Mucosa of descending colon (tissue), 3 donors: ENCODE measurements around the gene INTS1. TPM values are rescaled to one million over a fixed set of nuclear protein-coding genes. Genes with fewer than 3 reads are reported as not detected.
A peak's percentile ranks its signal among the peaks of the same experiment; 100 is the strongest.

Experiments
- ATAC-seq: fragments of 200-7000 bp; cut with Tn5 transposase; one replicate; pipeline ENCODE4 v1.9.1; 2020; ENCODE audit warnings: mild to moderate bottlenecking, moderate library complexity
- DNase-seq, 3 donors: peaks; one replicate each; pipeline ENCODE4 v3.0.0-alpha.2; 2020
- H3K36me3 ChIP-seq: fragments of 200-600 bp; one replicate; pipeline ENCODE4 v1.8.0; 2021; ENCODE audit warnings: low read depth, mild to moderate bottlenecking
- H3K4me1 ChIP-seq: fragments of 200-600 bp; one replicate; pipeline ENCODE4 v1.8.0; 2021; ENCODE audit warnings: low read depth, mild to moderate bottlenecking
- H3K4me3 ChIP-seq: fragments of 200-600 bp; one replicate; pipeline ENCODE4 v1.8.0; 2021; ENCODE audit warnings: mild to moderate bottlenecking
- H3K9me3 ChIP-seq: fragments of 200-600 bp; one replicate; pipeline ENCODE4 v1.8.0; 2021; ENCODE audit warnings: mild to moderate bottlenecking
- CTCF ChIP-seq: fragments of 200-600 bp; IDR thresholded peaks from one replicate; pipeline ENCODE4 v1.8.0; 2022; ENCODE audit warnings: antibody characterized with exemption, mild to moderate bottlenecking
- intact Hi-C, 2 donors: fragments of 100-400 bp; cut with DNase I in 1 of 2; cut with micrococcal nuclease in 1 of 2; formaldehyde crosslinking; loops; one replicate each; pipeline versions ENCODE4 v1.11.0 to v1.11.1; 2022; cut with DNase I, micrococcal nuclease
- total RNA-seq, 3 donors: library from RNA; stranded (reverse); fragmentation: NEBNext Ultra II Directional in 2 of 3; extraction: Animal tissue kit (Norgen Biotek cat#: 25700) in 2 of 3; gene quantifications; one replicate each; pipeline versions ENCODE4 v1.2.1 to v1.2.4, GENCODE V29; 2021 to 2023
- donor health status: DM: no; HTN: no; CAD: no; lungs with moderate emphysema.
- donor health status: DM: no; HTN: no; CAD: no.
- donor health status: DM: no; HTN: yes; CAD: no.

Gene INTS1
- total RNA-seq, 3 donors from 2014 or later: 79.6 to 94.3 (median 88.0) TPM

GRCh38 chr7:1421946-1422345 is 82.2 kb downstream of the INTS1 start:
- Histone ChIP-seq H3K4me3 (no peak overlapping the region), H3K36me3 (no peaks in the 10 kb centered on the region), H3K4me1 (no peaks in the 10 kb centered on the region), H3K9me3 (no peaks in the 10 kb centered on the region)
- ATAC-seq: no peak
- intact Hi-C loops: no loop called here
- DNase-seq: no peak
- no peak for TF ChIP-seq CTCF

GRCh38 chr7:1421020-1421790 is 83.0 kb downstream of the INTS1 start:
- no peak for ATAC-seq
- H3K4me3 ChIP-seq: no peak overlapping the region
- intact Hi-C loops: no loop called here

More at GRCh38 chr7:1421020-1421790, 83.0 kb downstream of the INTS1 start:
- Histone ChIP-seq H3K9me3 (no peaks in the 10 kb centered on the region), H3K4me1 (no peaks in the 10 kb centered on the region), H3K36me3 (no peaks in the 10 kb centered on the region)
- TF ChIP-seq CTCF: no peak
- DNase-seq: peak in 1 of 3 donors; percentile 42

Other genes with a start within 250 kb of the INTS1 start
- 10 to 100 TPM; 59.9 to 96.2 (median 94.5) TPM for gene MICALL2, start 44.9 kb downstream of the INTS1 start, total RNA-seq
- gene MAFK, start 26.3 kb upstream of the INTS1 start, total RNA-seq: 10 to 100 TPM; 43.6 to 66.2 (median 52.2) TPM
- gene TMEM184A, start 51.8 kb upstream of the INTS1 start, total RNA-seq: 10 to 100 TPM; 36.7 to 87.9 (median 66.0) TPM
- gene PSMG3, start 65.6 kb upstream of the INTS1 start, total RNA-seq: 10 to 100 TPM; 22.6 to 26.0 (median 22.9) TPM
- gene ELFN1, start 165.9 kb upstream of the INTS1 start, total RNA-seq: under 1 TPM; 0.26 to 0.44 (median 0.41) TPM